Stimulated activated CD8-positive, alpha-beta memory T cell treated with anti-CD3 and anti-CD28 coated beads, Interleukin-2, amount 100 ng/mL, for 48 hours (primary cell): ENCODE results near the gene PDE6A.
"Not testable (repeated sequence)": the region's sequence is repeated elsewhere in the genome, so short reads cannot be mapped to it uniquely, and the experiment has no call there.

Source experiments
- DNase-seq, 2 donors: peaks; one replicate each; pipeline ENCODE4 v3.0.0-alpha.2; 2020; ENCODE audit warnings: low read depth in 2 of 2

PDE6A gene

DNA sequence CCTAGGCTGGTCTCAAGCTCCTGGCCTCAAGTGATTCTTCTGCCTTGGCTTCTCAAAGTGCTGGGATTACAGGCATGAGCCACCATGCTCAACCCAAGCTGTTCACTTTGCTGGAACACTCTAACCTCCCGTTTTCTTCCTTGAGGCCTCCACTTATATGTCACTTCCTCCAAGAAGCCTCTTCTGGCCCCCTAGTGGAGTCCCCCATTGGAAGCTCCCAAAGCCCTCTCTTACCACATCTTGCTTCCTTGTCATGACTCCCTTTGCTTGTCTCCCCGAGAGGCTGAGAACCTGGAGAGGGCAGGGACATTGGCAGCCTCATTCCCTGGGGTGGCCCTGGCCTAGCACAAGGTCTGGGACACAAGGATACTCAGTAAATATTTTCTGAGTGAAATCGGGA is 80.8 kb downstream of the PDE6A start:
- DNase-seq: no peak

DNA sequence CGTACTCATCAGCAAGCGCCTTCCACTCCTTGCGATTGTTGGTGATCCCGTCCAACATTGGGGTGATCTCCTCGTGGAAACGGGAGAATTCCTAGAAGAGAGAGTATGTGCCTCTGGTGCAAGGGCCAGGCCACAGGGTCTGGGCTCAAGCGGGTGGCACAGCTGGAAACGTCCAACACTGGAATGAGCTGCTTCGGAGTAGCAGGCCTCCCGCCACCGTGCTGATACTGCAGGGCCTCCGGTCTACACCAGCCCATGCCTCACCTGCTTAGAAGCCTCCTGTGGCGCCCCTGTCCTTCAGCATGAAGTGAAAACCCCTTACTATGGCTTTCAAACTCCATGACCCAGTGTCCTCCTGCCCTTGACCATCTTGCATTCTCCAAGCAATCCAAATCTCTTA is 81.4 kb downstream of the PDE6A start:
- DNase-seq: no peak

DNA sequence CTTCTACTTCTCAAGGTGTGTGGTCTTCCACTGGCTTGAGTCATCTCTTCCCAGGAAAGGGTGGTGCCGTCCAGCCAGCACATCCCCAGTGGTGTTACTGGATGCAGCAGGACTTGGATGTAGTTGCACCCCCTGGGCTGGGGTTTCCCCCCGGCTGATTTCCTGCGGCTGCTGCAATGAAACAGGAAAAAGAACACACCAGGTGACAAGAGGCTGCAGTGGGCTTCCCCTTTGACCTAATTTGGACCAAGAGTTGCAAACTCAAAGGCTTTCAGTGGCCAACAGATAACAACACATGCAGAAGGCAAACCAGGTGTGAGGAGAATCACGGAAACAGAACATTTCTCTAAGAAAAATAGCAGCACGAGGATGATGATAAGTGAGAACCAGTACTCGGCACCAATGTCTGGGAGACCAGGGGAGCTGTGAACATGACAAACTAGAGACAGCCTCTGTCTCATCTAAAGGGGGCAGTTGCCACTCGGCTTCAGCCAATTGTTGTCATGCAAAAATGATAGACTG is 83.7 kb downstream of the PDE6A start:
- no peak for DNase-seq

DNA sequence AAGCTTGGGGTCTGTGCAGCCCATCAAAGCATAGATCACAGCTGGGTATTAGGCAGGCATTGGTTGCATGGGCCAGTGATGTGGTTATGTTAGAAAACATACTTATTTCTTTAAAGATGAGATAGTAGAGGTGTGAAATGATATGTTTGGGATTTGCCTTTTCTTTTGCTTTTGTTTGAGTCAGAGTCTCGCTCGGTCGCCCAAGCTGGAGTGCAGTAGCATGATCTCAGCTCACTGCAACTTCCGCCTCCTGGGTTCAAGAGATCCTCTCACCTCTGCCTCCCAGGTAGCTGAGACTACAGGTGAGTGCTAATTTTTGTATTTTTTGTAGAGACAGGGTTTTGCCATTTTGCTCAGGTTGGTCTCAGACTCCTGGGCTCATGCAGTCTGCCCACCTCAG is 84.8 kb downstream of the PDE6A start:
- DNase-seq: no peak

DNA sequence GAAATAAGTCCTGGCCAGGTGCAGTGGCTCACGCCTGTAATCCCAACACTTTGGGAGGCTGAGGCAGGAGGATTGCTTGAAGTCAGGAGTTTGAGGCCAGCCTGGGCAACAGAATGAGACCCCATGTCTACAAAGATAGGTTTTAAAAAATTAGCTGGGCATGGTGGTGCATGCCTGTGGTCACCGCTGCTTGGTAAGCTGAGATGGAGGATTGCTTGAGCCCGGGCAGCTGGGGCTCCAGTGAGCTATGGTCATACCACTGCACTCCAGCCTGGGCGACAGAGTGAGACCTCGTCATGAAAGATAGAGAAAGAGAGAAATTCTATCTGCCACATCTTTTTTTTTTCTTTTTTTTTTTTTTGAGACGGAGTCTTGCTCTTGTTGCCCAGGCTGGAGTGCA is 86.1 kb downstream of the PDE6A start:
- DNase-seq: not testable (repeated sequence)

DNA sequence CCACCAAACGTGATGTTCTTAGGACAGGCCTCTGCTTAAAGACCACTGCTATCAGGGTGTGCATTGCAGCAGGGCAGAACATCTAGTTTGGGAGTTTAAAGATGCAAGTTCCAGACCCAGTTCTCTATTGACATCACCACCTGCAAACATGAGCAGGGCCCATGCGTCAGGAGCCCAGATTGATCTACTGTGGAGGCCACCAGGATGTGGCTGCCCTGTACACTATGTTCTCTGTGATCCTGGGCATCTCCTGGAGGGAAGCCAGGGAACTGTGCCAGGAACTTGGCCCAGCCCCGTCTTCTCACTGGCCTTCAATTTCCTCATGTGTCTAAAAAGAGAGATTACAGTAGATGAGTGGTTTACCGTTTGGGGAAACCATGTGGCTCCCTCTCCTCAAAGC is 87.1 kb downstream of the PDE6A start:
- no peak for DNase-seq

DNA sequence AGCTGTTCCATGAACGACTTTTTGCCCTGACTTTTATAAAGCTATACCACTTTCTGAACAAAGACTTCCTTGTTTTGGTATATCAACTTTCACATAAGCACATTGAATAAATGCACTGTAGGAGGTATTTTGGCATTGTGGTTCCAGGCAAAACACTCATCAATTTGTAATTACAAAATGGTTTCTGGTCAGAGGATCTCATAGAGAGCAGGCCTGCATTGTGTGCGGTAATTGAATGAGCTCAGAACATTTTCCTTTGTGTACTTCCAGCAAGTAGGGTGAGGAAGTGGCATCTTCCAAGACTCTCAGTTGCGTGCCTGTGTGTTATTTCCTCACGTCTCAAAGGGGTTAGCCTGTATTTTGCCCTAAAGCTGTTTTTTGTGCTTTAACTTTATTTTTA is 89.2 kb downstream of the PDE6A start:
- no peak for DNase-seq

DNA sequence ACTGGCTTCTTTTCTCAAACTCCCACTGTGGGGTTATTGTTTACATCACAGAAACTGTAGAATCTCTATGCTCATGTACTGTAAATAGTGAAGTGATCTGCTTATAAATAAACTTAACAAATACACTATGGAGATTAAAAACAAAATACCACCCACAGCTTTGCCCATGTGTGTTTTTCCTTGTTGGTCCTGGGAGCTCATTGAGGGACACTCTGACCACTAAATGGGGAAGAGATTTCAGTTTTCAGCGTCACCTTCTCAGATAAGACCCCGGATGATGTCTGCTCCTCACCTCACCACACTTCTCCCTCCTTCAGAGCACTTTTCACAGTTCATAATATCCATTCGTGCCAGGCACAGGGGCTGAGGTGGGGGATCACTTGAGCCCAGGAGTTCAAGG is 89.7 kb downstream of the PDE6A start:
- no peak for DNase-seq

DNA sequence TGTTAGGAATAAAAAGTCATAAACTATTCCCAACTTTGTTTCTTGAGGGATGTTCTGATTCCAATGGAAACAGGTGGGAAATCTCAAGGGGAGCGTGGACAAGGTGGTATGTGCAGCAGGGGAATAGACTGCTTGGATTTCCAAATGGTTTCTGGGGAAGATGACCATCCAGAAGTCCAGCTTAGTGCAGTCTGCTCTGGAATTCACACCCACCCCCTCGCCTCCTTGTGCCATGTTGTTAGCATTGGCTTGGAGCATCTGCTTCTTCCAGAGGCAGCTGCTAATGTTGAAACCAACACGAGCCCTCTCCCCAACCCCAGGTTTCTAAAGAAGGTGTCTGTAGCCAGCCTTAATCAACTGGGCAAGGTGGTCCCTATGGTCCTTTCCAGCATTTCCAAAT is 90.9 kb downstream of the PDE6A start:
- DNase-seq: no peak

DNA sequence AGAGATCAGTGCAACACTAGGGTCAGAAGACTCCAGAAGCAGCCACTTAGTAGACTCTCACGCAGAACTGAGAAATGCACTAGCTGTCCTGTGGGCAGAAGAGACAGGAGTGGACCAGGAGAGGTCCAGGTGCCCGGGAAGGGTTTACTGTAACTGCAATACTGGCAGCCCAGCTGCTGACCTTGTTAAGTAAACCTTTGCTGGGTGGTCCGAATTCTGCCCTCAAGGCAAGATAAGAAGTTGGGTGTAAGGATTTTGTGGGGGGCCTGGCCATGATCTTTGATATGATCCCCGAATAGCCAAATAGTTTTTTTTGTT is 91.3 kb downstream of the PDE6A start:
- no peak for DNase-seq

DNA sequence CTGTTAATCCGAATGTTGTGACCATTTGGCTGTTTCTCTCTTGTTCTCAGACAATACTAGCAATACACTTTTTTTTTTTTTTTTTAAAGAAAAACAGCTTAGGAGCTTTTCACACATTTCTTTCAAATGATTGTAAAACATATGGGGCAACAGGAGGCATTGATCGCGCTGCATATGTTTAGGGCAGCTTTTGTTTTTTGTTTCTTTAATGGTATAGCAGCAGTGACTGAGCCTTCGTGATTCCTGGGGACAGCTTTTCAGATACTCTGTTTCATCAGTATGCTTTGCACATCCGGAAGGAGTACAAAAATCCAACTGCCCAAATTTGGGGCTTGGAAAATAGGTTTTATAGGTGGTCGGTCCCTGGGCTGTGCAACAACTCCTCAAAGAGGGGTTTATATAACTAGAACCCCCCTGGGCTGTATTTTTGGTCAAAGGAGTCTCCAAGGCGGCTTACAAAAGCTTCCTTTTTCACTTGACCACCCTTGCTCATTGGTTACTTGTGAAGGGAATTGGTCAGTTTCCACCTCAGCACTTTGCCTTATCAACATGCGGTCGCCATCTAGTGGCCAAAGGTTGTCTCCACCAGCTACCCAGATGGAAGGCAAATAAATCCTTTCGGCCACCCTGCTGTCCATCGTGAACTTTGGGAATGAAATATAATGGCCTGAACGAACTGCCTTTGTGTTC is 91.8 kb downstream of the PDE6A start:
- DNase-seq: peak; percentile 18 to 20

DNA sequence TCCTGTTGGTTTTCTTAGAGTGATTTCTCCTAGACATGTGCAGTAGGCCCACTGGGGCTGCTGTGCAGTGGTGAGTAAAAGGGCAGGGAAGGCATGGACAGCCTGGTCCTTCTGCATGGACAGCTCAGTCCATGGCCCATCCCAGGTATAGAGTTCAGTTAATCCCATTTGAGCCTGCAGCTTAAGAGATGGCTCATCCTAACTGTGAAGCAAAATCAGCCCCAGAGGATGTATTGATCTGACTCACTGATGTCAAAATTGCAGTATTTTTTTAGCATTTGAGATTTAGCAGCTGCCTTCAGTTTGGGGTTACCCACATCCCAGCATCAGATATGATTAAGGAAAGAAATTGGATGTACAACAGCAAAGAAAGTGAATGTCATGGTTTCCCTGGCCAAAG is 93.4 kb downstream of the PDE6A start:
- no peak for DNase-seq

DNA sequence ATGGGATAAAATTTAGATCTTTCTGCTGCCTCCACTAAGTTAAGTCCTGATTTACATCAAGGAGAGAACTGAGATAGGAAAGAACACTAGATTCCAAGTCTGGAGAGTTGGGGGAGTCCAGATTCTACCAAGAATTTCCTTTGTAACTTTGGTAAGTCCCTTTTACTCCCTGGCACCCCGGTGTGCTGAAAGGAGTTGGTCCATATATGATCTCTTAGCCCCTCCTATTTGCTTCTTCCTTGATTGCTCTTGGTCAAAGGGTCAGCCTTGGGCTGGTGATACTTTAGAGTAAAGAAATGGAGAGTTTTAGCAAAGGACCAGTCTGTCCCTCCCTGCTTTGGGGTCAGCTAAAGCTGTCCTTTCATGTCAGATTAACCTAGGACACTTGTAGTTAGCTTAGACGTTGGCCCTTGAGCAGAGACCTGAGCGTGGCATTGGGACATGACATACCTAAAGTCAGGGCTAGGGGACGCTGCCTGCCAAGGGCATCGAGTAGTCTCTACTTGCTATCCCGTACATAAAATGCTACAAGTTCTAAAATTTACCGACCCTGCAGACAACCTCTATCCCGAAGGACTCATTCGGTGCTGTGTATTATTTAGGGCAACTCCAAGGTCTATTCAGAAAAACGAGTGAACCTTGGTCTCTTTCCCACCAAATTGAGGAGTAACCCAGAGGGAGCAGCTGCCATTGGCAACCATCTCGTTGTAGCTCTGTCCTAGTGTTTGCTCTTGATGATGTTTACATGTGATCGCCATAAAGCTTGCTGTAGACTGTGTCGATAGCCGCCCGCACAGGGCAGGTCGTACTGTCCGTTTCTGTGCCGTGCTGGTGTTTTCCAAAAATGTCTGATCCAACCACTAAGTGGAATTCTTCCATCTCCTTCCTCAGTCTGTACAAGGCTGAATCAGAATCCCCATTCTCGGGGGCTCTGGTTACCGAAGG is 94.4 kb downstream of the PDE6A start:
- no peak for DNase-seq

DNA sequence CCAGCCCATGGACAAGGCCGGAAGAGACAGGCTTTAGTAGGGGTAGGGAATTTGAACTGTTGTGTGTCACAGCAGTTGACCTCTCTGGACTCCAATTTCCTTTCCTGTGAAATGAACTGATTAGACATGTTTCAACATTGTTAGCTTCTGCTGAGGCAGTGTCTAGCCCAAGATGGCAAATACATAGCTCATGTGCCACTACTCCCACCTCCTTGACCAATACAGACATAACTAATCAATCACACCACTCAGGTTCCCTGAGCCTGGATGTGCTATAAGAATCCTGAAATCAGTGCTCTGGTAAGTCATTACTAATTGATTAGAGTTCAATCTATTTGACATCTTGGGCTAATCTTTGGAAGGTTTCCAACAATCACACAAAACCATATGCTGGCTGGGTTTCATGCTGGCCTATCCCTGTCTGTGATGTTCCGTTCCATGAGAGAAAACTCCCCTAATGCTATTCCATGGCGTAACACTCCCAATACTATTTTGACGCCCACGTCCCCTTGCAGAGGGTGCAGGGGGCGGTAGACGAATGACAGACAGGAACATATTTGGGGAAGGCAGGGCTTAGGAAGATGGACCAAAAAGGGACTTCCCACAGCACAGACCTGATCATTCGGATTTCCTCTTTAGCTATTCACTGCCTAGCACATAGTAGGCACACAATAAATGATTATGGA is 95.2 kb downstream of the PDE6A start:
- no peak for DNase-seq

DNA sequence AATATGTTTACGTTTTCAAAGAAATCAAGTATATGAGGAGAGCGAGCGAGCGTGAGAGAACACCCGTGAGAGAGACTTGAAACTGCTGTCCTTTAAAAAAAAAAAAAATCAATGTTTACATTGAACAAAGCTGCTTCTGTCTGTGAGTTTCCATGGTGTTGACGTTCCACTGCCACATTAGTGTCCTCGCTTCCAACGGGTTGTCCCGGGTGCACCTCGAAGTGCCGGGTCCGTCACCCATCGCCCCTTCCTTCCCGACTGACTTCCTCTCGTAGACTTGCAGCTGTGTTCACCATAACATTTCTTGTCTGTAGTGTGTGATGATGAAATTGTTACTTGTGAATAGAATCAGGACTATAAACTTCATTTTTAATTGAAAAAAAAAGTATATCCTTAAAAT is 97.0 kb downstream of the PDE6A start:
- no peak for DNase-seq

DNA sequence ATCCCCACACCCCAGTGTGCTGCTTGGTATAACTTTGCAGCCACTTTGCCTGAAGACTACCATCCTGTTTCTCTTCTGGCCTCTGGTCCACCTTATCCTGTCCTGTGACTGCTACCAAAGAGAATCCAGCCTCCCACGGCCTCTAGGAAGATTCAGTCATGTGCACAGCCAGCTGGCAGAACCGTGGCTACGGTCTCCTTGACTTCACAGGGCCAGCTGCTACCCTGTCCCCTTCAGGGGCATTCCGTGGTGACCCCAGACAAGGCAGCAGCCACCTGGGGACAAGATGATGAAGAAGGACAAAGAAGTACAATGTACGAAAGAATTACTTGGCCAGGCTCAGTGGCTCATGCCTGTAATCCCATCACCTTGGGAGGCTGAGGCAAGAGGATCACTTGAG is 98.6 kb downstream of the PDE6A start:
- DNase-seq: no peak

DNA sequence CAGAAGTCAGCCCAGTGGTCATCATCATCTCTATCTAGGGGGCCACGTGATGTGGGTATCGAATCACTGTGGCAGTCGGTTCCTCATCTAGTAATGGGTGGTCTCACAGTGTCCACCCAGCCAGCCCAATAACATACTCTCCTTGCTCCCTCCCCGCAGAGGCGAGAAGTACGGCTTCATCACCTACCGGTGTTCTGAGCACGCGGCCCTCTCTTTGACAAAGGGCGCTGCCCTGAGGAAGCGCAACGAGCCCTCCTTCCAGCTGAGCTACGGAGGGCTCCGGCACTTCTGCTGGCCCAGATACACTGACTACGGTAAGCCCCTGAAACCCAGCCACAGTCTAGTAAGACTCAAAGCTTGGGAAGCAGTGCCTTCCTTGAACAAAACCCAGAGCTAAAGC is 99.0 kb downstream of the PDE6A start:
- DNase-seq: no peak

DNA sequence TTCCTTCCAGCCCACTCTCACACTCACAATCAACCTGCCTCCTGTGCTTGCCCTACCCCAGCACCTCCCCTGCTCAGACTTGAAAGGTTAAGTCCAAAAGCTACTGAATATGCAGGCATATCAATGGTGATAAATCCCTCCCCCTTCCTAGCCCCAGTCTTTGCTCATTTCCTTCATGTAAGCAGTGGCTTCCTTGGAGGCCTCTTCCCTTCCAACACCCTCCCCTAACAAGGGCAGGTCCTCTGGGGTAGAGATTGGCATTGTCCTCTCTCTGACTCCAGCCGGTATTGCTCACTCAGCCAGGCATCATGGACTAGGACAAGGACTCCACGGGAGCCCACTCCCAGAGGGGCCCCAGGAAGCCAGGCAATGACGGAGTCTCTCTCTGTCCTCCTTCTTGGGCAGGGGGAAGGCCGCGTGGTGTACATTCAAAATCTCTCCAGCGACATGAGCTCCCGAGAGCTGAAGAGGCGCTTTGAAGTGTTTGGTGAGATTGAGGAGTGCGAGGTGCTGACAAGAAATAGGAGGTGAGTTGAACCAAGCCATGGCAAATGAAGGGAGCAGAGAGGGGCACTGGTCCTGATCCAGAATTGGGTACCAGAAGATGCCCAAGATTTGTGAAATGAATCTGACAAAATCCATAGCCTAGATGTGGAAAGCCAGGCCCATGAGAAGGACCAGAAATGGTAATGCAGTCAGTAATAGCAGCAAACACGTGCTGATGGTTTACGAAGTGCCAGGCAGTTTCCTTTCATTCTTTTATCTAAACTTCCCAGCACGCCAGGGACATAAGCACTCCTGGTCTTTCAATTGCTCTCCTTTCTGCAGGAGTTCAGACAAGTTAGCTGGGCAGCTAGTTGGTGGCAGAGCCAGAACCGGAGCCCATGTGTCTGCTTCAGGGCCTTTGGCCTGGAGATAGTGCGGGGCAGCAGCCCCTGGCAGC is 102.5 kb downstream of the PDE6A start:
- no peak for DNase-seq

DNA sequence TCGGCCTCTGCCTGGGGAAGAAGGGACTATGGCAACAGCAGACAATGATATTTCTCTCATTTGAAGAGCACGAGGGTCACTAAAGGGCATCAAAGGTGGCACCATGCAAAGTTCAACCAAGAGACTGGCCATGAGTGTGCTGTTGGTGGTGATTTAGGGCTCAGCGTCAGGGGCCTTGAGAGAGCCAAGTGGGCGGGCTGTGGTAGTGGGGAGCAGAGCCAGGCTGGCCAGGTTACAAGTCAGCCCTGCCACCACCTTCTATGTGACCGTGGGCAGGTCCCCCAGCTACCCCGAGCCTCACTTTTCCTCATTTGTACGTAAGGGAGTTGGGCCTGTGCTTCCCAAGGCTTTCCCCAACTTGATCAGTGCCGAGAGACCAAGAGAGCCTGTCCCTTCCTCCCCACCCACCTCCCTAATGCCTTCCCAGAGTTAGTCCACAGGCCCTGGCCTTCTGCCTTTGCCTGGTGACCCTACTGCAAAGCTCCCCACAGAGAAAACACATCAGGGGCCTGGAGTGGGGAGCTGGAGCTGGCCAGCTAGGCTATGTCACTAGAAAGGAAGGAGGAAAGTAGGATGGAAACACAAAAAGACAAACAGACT is 104.3 kb downstream of the PDE6A start:
- no peak for DNase-seq

DNA sequence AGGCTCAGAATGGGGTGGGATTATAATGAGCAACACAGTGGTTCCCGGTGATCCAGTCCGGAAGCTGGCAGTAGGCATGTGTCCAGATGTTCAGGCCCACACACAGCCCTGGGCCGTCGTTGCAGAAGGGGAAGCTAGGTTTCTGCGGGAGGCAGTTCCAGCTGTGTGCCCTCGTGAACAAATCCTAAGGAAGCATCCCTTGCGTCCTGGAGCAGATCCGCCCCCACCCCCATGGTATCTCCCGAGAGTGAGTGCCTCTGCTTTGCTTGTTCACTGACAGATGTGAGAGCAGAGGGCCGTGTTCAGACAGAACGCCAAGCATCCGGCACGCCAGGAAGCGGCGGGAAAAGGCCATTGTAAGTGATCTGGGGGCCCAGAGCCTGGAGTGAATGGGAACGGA is 104.8 kb downstream of the PDE6A start:
- no peak for DNase-seq
